ENCODE measurements around the gene FECH.

The FECH gene

GRCh38 chr18:57561728-57562423 lies 24.6 kb downstream of the FECH start:
- peak; percentile 23 to 51 for DNase-seq (ENCODE audit: low spot score in 2 of 2)
- Mint-ChIP-seq H3K4me3 (no peak overlapping the region), H3K27ac (no peak overlapping the region), H3K27me3 (no peaks in the 10 kb centered on the region), H3K4me1 (no peaks in the 10 kb centered on the region), H3K36me3 (peaks cover 21% of the 10 kb centered on the region), H3K9me3 (no peaks in the 10 kb centered on the region)
- ATAC-seq (ENCODE audit: low read depth), result peak; percentile 53

- no peak for ATAC-seq (ENCODE audit: low read depth)
- Mint-ChIP-seq H3K27me3 (no peaks in the 10 kb centered on the region), H3K4me3 (no peak overlapping the region), H3K4me1 (no peaks in the 10 kb centered on the region), H3K27ac (no peak overlapping the region), H3K9me3 (no peaks in the 10 kb centered on the region), H3K36me3 (peaks cover 19% of the 10 kb centered on the region)
- no peak for DNase-seq (ENCODE audit: low spot score in 2 of 2)
These were observed 25.2 kb downstream of the FECH start for GRCh38 chr18:57561261-57561660.

- Mint-ChIP-seq H3K27ac (no peak overlapping the region), H3K4me3 (no peak overlapping the region), H3K4me1 (no peaks in the 10 kb centered on the region), H3K27me3 (no peaks in the 10 kb centered on the region), H3K9me3 (no peaks in the 10 kb centered on the region), H3K36me3 (peaks cover 17% of the 10 kb centered on the region)
- no peak for DNase-seq (ENCODE audit: low spot score in 2 of 2)
- no peak for ATAC-seq (ENCODE audit: low read depth)
These were observed 27.2 kb downstream of the FECH start for GRCh38 chr18:57559314-57559713.

- Mint-ChIP-seq H3K4me1 (no peaks in the 10 kb centered on the region), H3K27ac (no peak overlapping the region), H3K9me3 (no peaks in the 10 kb centered on the region), H3K4me3 (no peak overlapping the region), H3K27me3 (no peaks in the 10 kb centered on the region), H3K36me3 (peaks cover 22% of the 10 kb centered on the region)
- DNase-seq (ENCODE audit: low spot score in 2 of 2), result no peak
- no peak for ATAC-seq (ENCODE audit: low read depth)
These were observed 31.4 kb downstream of the FECH start for GRCh38 chr18:57555134-57555533.

- no peaks in the 10 kb centered on the region for H3K9me3 Mint-ChIP-seq
- peaks cover 11% of the 10 kb centered on the region for H3K36me3 Mint-ChIP-seq
- H3K27ac Mint-ChIP-seq, result no peak overlapping the region
- no peaks in the 10 kb centered on the region for H3K27me3 Mint-ChIP-seq
- H3K4me3 Mint-ChIP-seq, result no peak overlapping the region
- ATAC-seq (ENCODE audit: low read depth), result no peak
- peaks cover under 1% of the 10 kb centered on the region for H3K4me1 Mint-ChIP-seq
- DNase-seq (ENCODE audit: low spot score in 2 of 2), result no peak
These were observed 36.0 kb downstream of the FECH start for GRCh38 chr18:57550510-57550909.

GRCh38 chr18:57547260-57547659 lies 39.2 kb downstream of the FECH start:
- ATAC-seq (ENCODE audit: low read depth) (no peak), DNase-seq (ENCODE audit: low spot score in 2 of 2) (no peak)
- Mint-ChIP-seq H3K27me3 (no peaks in the 10 kb centered on the region), H3K9me3 (no peaks in the 10 kb centered on the region), H3K36me3 (peaks cover 3% of the 10 kb centered on the region), H3K4me1 (peaks cover 5% of the 10 kb centered on the region), H3K4me3 (no peak overlapping the region), H3K27ac (no peak overlapping the region)

GRCh38 chr18:57544936-57545660 lies 41.4 kb downstream of the FECH start:
- no peaks in the 10 kb centered on the region for H3K9me3 Mint-ChIP-seq
- peak overlapping the region; percentile 33 for H3K4me3 Mint-ChIP-seq
- ATAC-seq (ENCODE audit: low read depth) (peak; percentile 48), DNase-seq (ENCODE audit: low spot score in 2 of 2) (no peak)
- no peaks in the 10 kb centered on the region for H3K36me3 Mint-ChIP-seq
- H3K27me3 Mint-ChIP-seq, result no peaks in the 10 kb centered on the region
- H3K27ac Mint-ChIP-seq, result no peak overlapping the region
- H3K4me1 Mint-ChIP-seq, result peaks cover 5% of the 10 kb centered on the region

- H3K4me1 Mint-ChIP-seq, result peaks cover 5% of the 10 kb centered on the region
- H3K9me3 Mint-ChIP-seq, result no peaks in the 10 kb centered on the region
- DNase-seq (ENCODE audit: low spot score in 2 of 2) (no peak), ATAC-seq (ENCODE audit: low read depth) (no peak)
- no peaks in the 10 kb centered on the region for H3K36me3 Mint-ChIP-seq
- peaks cover 2% of the 10 kb centered on the region for H3K27me3 Mint-ChIP-seq
- H3K4me3 Mint-ChIP-seq, result no peak overlapping the region
- H3K27ac Mint-ChIP-seq, result no peak overlapping the region
These were observed 42.9 kb downstream of the FECH start for GRCh38 chr18:57543560-57543959.

GRCh38 chr18:57542812-57543427 lies 43.6 kb downstream of the FECH start:
- DNase-seq (ENCODE audit: low spot score in 2 of 2) (no peak), ATAC-seq (ENCODE audit: low read depth) (no peak)
- H3K27me3 Mint-ChIP-seq, result peaks cover 2% of the 10 kb centered on the region
- peaks cover 5% of the 10 kb centered on the region for H3K4me1 Mint-ChIP-seq
- H3K9me3 Mint-ChIP-seq, result no peaks in the 10 kb centered on the region
- no peaks in the 10 kb centered on the region for H3K36me3 Mint-ChIP-seq
- H3K27ac Mint-ChIP-seq, result no peak overlapping the region
- no peak overlapping the region for H3K4me3 Mint-ChIP-seq

- H3K27ac Mint-ChIP-seq, result no peak overlapping the region
- H3K36me3 Mint-ChIP-seq, result no peaks in the 10 kb centered on the region
- no peak overlapping the region for H3K4me3 Mint-ChIP-seq
- peaks cover 2% of the 10 kb centered on the region for H3K27me3 Mint-ChIP-seq
- peaks cover 5% of the 10 kb centered on the region for H3K4me1 Mint-ChIP-seq
- ATAC-seq (ENCODE audit: low read depth) (no peak), DNase-seq (ENCODE audit: low spot score in 2 of 2) (no peak)
- no peaks in the 10 kb centered on the region for H3K9me3 Mint-ChIP-seq
These were observed 44.4 kb downstream of the FECH start for GRCh38 chr18:57542126-57542525.

- no peak overlapping the region for H3K27ac Mint-ChIP-seq
- no peaks in the 10 kb centered on the region for H3K4me1 Mint-ChIP-seq
- no peak for DNase-seq (ENCODE audit: low spot score in 2 of 2)
- H3K27me3 Mint-ChIP-seq, result peaks cover 2% of the 10 kb centered on the region
- ATAC-seq (ENCODE audit: low read depth), result no peak
- H3K36me3 Mint-ChIP-seq, result no peaks in the 10 kb centered on the region
- no peaks in the 10 kb centered on the region for H3K9me3 Mint-ChIP-seq
- no peak overlapping the region for H3K4me3 Mint-ChIP-seq
These were observed 46.8 kb downstream of the FECH start for GRCh38 chr18:57539702-57540101.

- H3K27me3 Mint-ChIP-seq, result peaks cover 4% of the 10 kb centered on the region
- no peaks in the 10 kb centered on the region for H3K36me3 Mint-ChIP-seq
- H3K4me3 Mint-ChIP-seq, result no peak overlapping the region
- no peaks in the 10 kb centered on the region for H3K9me3 Mint-ChIP-seq
- ATAC-seq (ENCODE audit: low read depth) (no peak), DNase-seq (ENCODE audit: low spot score in 2 of 2) (no peak)
- H3K4me1 Mint-ChIP-seq, result no peaks in the 10 kb centered on the region
- H3K27ac Mint-ChIP-seq, result no peak overlapping the region
These were observed 47.9 kb downstream of the FECH start for GRCh38 chr18:57538614-57539013.

- DNase-seq (ENCODE audit: low spot score in 2 of 2) (no peak), ATAC-seq (ENCODE audit: low read depth) (no peak)
- Mint-ChIP-seq H3K4me3 (no peak overlapping the region), H3K27me3 (peaks cover 5% of the 10 kb centered on the region), H3K4me1 (no peaks in the 10 kb centered on the region), H3K9me3 (no peaks in the 10 kb centered on the region), H3K36me3 (no peaks in the 10 kb centered on the region), H3K27ac (no peak overlapping the region)
These were observed 52.0 kb downstream of the FECH start for GRCh38 chr18:57534511-57534909.

GRCh38 chr18:57533868-57534510 lies 52.5 kb downstream of the FECH start:
- DNase-seq (ENCODE audit: low spot score in 2 of 2), result no peak
- H3K27ac Mint-ChIP-seq, result no peak overlapping the region

More at GRCh38 chr18:57533868-57534510, 52.5 kb downstream of the FECH start:
- Mint-ChIP-seq H3K4me3 (no peak overlapping the region), H3K27me3 (peaks cover 5% of the 10 kb centered on the region), H3K4me1 (no peaks in the 10 kb centered on the region), H3K9me3 (no peaks in the 10 kb centered on the region), H3K36me3 (no peaks in the 10 kb centered on the region)
- ATAC-seq (ENCODE audit: low read depth), result no peak

Data from memory B cell (primary cell).